HEK293 (cell line): ENCODE results near the gene C9orf43.

Experiments
- ATF2 ChIP-seq: fragments of 450-650 bp; formaldehyde crosslinking; IDR thresholded peaks from 2 replicates; pipeline ENCODE4 v1.5.1; 2016; ENCODE audit warnings: missing biosample characterization, missing genetic modification characterization, low read depth
- BCL6B ChIP-seq: fragments of 450-650 bp; formaldehyde crosslinking; IDR thresholded peaks from 2 replicates; pipeline ENCODE4 v1.5.1; 2017; ENCODE audit warnings: missing biosample characterization, missing genetic modification characterization
- FEZF1 ChIP-seq: fragments of 450-650 bp; formaldehyde crosslinking; IDR thresholded peaks from 2 replicates; pipeline ENCODE4 v1.5.1; 2016; ENCODE audit warnings: missing biosample characterization, missing genetic modification characterization
- HOXD13 ChIP-seq: sonication (generic); formaldehyde crosslinking; IDR thresholded peaks from 2 replicates; pipeline ENCODE4 v1.8.0; 2022; ENCODE audit warnings: missing genetic modification reagents, borderline replicate concordance
- REST ChIP-seq: fragments of 450-650 bp; formaldehyde crosslinking; IDR thresholded peaks from 2 replicates; pipeline ENCODE4 v1.5.1; 2016; ENCODE audit warnings: missing biosample characterization, missing genetic modification characterization
- SETDB1 ChIP-seq: IDR thresholded peaks from one replicate; pipeline ENCODE4 v1.6.1; 2017; ENCODE audit warnings: mild to moderate bottlenecking, low read length, moderate library complexity, mixed read lengths; ENCODE audit not compliant: insufficient read length
- SP7 ChIP-seq: fragments of 450-650 bp; formaldehyde crosslinking; IDR thresholded peaks from 2 replicates; pipeline ENCODE4 v1.5.1; 2016; ENCODE audit warnings: missing biosample characterization, missing genetic modification characterization
- YY2 ChIP-seq: fragments of 450-650 bp; formaldehyde crosslinking; IDR thresholded peaks from 2 replicates; pipeline ENCODE4 v1.5.1; 2016; ENCODE audit warnings: missing biosample characterization, missing genetic modification characterization
- ZBTB44 ChIP-seq: fragments of 450-650 bp; IDR thresholded peaks from 2 replicates; pipeline ENCODE4 v1.5.1; 2018; ENCODE audit warnings: missing biosample characterization, mild to moderate bottlenecking, missing genetic modification characterization
- ZNF211 ChIP-seq: fragments of 450-650 bp; formaldehyde crosslinking; IDR thresholded peaks from 2 replicates; pipeline ENCODE4 v1.5.1; 2016; ENCODE audit warnings: low read depth, missing biosample characterization, missing genetic modification characterization
- ZNF23 ChIP-seq: fragments of 450-650 bp; formaldehyde crosslinking; IDR thresholded peaks from 2 replicates; pipeline ENCODE4 v1.5.1; 2016; ENCODE audit warnings: missing biosample characterization, missing genetic modification characterization, borderline replicate concordance
- ZNF311 ChIP-seq: fragments of 450-650 bp; formaldehyde crosslinking; IDR thresholded peaks from 2 replicates; pipeline ENCODE4 v1.5.1; 2017; ENCODE audit warnings: missing biosample characterization, missing genetic modification characterization, borderline replicate concordance
- ZNF335 ChIP-seq: fragments of 450-650 bp; formaldehyde crosslinking; conservative IDR thresholded peaks from 2 replicates; pipeline ENCODE4 v1.5.1; 2016; ENCODE audit warnings: missing biosample characterization, missing genetic modification characterization
- ZNF391 ChIP-seq: fragments of 450-650 bp; formaldehyde crosslinking; IDR thresholded peaks from 2 replicates; pipeline ENCODE4 v1.5.1; 2016; ENCODE audit warnings: low read depth, missing biosample characterization, missing genetic modification characterization, borderline replicate concordance
- ZNF416 ChIP-seq: fragments of 450-650 bp; formaldehyde crosslinking; IDR thresholded peaks from 2 replicates; pipeline ENCODE4 v1.5.1; 2016; ENCODE audit warnings: missing biosample characterization, missing genetic modification characterization
- ZNF501 ChIP-seq: fragments of 450-650 bp; formaldehyde crosslinking; IDR thresholded peaks from 2 replicates; pipeline ENCODE4 v1.5.1; 2016; ENCODE audit warnings: missing biosample characterization, missing genetic modification characterization
- ZNF530 ChIP-seq: fragments of 450-650 bp; formaldehyde crosslinking; IDR thresholded peaks from 2 replicates; pipeline ENCODE4 v1.5.1; 2016; ENCODE audit warnings: low read depth, missing biosample characterization, missing genetic modification characterization
- ZNF561 ChIP-seq: fragments of 450-650 bp; IDR thresholded peaks from 2 replicates; pipeline ENCODE4 v1.5.1; 2018; ENCODE audit warnings: missing biosample characterization, missing genetic modification characterization, borderline replicate concordance
- ZNF600 ChIP-seq: fragments of 450-650 bp; formaldehyde crosslinking; IDR thresholded peaks from 2 replicates; pipeline ENCODE4 v1.5.1; 2016; ENCODE audit warnings: missing biosample characterization, missing genetic modification characterization
- ZNF654 ChIP-seq: fragments of 450-650 bp; formaldehyde crosslinking; IDR thresholded peaks from 2 replicates; pipeline ENCODE4 v1.5.1; 2016; ENCODE audit warnings: low read depth, missing biosample characterization, missing genetic modification characterization
- ZNF692 ChIP-seq: fragments of 450-650 bp; formaldehyde crosslinking; IDR thresholded peaks from 2 replicates; pipeline ENCODE4 v1.5.1; 2016; ENCODE audit warnings: missing biosample characterization, missing genetic modification characterization
- ZSCAN16 ChIP-seq: fragments of 450-650 bp; formaldehyde crosslinking; IDR thresholded peaks from 2 replicates; pipeline ENCODE4 v1.5.1; 2016; ENCODE audit warnings: missing biosample characterization, missing genetic modification characterization
- ZSCAN18 ChIP-seq: fragments of 450-650 bp; formaldehyde crosslinking; IDR thresholded peaks from 2 replicates; pipeline ENCODE4 v1.5.1; 2016; ENCODE audit warnings: missing biosample characterization, missing genetic modification characterization

C9orf43 gene

GRCh38 chr9:113463418-113464285 is 53.1 kb downstream of the C9orf43 start, which contains the start of gene RGS3 (continued):
- 0 out of 2 replicates have a peak, but pooled peaks have one; percentile 32 for TF ChIP-seq ZNF335 (tag by site-specific recombination)
- TF ChIP-seq ZNF561 (tag by site-specific recombination) = 0 out of 2 replicates have a peak, but pooled peaks have one; percentile 76
- TF ChIP-seq ZNF23 (tag by site-specific recombination) = no peak
- TF ChIP-seq FEZF1 (tag by site-specific recombination) = no peak
- no peak for TF ChIP-seq ATF2
- TF ChIP-seq YY2 = no peak
- peak; percentile 73 for TF ChIP-seq ZNF501 (tag by site-specific recombination)
- TF ChIP-seq ZNF600 = peak; percentile 77
- no peak for TF ChIP-seq ZBTB44
- no peak for TF ChIP-seq HOXD13 (CRISPR knock-in tag)
- no peak for TF ChIP-seq ZNF692
- no peak for TF ChIP-seq ZNF311 (tag by site-specific recombination)
- TF ChIP-seq BCL6B (tag by site-specific recombination) = no peak
- 0 out of 2 replicates have a peak, but pooled peaks have one; percentile 45 for TF ChIP-seq SP7 (tag by site-specific recombination)
- no peak for TF ChIP-seq ZSCAN18
- no peak for TF ChIP-seq SETDB1
- no peak for TF ChIP-seq ZNF530 (tag by site-specific recombination)
- TF ChIP-seq ZNF654 = no peak
- TF ChIP-seq ZSCAN16 = no peak
- no peak for TF ChIP-seq ZNF211
- no peak for TF ChIP-seq ZNF416 (tag by site-specific recombination)
- no peak for TF ChIP-seq REST (tag by site-specific recombination)
- no peak for TF ChIP-seq ZNF391 (tag by site-specific recombination)
